ENCODE measurements around the gene SUN2. TPM values are rescaled to one million over a fixed set of nuclear protein-coding genes. Genes with fewer than 3 reads are reported as not detected.

SUN2 gene
- total and polyA plus RNA-seq, 9 of the 15 experiments (the other 6 are each of a cell fraction or from before 2014, with no cell fraction given): 0.11 to 42.6 (median 16.7) TPM

DNA sequence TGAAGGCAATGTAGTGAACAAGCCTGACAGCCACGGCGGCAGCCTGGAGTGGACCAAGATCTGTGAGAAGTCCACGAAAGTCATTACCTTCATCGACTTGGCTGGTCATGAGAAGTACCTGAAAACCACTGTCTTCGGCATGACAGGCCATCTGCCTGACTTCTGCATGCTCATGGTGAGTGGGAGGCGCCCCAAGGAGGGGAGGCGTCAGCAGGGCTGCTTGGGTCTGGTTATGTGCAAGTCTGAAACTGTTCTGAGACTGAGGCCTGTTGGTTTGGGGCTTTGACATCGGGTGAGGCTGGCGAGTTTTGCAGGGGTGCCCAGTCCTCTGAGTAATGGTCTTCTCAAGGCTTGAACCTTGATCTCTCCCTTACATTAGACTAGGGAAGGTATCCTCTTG is 39.0 kb downstream of the SUN2 start:
- ChIA-PET POLR2A (interaction anchor here (1.0 to 1.3 kb wide), 3 partner anchors 8 to 11 kb away, joined by 3 to 9 read pairs (median 7); partner anchors contain the start of gene GTPBP1), CTCF (ENCODE audit: low intra/inter-chr PET ratio) (no interaction called here)
- no peak overlapping the region; the same call in 2 of the 3 replicates for H3K27ac ChIP-seq (ENCODE audit: extremely low read depth, low read depth, low read length)
- TF ChIP-seq, protein P1, sequence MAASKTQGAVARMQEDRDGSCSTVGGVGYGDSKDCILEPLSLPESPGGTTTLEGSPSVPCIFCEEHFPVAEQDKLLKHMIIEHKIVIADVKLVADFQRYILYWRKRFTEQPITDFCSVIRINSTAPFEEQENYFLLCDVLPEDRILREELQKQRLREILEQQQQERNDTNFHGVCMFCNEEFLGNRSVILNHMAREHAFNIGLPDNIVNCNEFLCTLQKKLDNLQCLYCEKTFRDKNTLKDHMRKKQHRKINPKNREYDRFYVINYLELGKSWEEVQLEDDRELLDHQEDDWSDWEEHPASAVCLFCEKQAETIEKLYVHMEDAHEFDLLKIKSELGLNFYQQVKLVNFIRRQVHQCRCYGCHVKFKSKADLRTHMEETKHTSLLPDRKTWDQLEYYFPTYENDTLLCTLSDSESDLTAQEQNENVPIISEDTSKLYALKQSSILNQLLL (CRISPR knock-in tag; IDR thresholded peaks at IDR 0.05; ENCODE audit: borderline replicate concordance): no peak
- no peak for TF ChIP-seq NRF1 (conservative IDR thresholded peaks at IDR 0.05 in 1 of 2, IDR thresholded peaks at IDR 0.05 in 1 of 2)
- TF ChIP-seq, protein P2, sequence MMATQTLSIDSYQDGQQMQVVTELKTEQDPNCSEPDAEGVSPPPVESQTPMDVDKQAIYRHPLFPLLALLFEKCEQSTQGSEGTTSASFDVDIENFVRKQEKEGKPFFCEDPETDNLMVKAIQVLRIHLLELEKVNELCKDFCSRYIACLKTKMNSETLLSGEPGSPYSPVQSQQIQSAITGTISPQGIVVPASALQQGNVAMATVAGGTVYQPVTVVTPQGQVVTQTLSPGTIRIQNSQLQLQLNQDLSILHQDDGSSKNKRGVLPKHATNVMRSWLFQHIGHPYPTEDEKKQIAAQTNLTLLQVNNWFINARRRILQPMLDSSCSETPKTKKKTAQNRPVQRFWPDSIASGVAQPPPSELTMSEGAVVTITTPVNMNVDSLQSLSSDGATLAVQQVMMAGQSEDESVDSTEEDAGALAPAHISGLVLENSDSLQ (IDR thresholded peaks at IDR 0.05): no peak; the same call in 1 of the 2 replicates
- no peak for TF ChIP-seq TAF1 (IDR thresholded peaks at IDR 0.05; ENCODE audit: control insufficient read depth, extremely low read depth, insufficient read depth, low read length, severe bottlenecking)
- TF ChIP-seq NFE2 (IDR thresholded peaks at IDR 0.05; ENCODE audit: low read depth): peak; percentile 30; the same call in 1 of the 2 replicates
- no peak for TF ChIP-seq SMC3 (conservative IDR thresholded peaks at IDR 0.05; ENCODE audit: insufficient read depth, low read depth, low read length)
- TF ChIP-seq, protein P3, sequence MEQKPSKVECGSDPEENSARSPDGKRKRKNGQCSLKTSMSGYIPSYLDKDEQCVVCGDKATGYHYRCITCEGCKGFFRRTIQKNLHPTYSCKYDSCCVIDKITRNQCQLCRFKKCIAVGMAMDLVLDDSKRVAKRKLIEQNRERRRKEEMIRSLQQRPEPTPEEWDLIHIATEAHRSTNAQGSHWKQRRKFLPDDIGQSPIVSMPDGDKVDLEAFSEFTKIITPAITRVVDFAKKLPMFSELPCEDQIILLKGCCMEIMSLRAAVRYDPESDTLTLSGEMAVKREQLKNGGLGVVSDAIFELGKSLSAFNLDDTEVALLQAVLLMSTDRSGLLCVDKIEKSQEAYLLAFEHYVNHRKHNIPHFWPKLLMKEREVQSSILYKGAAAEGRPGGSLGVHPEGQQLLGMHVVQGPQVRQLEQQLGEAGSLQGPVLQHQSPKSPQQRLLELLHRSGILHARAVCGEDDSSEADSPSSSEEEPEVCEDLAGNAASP (IDR thresholded peaks at IDR 0.05): no peak
- no peak for TF ChIP-seq TCF3 (CRISPR knock-in tag; IDR thresholded peaks at IDR 0.05)
- H3K36me3 ChIP-seq (ENCODE audit: control insufficient read depth, insufficient read depth, low read length): peaks cover 61% of the 10 kb centered on the region; the same call in 2 of the 3 replicates
- no peak overlapping the region for H3K4me2 ChIP-seq (ENCODE audit: insufficient read depth, low read length)
- FAIRE-seq (no peak), DNase-seq (ENCODE audit: extremely low read depth in 1 of 4, low spot score in 3 of 4) (peak in 1 of 4 experiments; percentile 44), ATAC-seq (peak; percentile 49)
- intact Hi-C loops (cut with micrococcal nuclease) (no loop called here), in situ Hi-C loops (cut with MboI) (no loop called here)
- peaks cover 35 to 46% of the 10 kb centered on the region in 2 experiments; a peak in 4 of 5 replicates for H3K4me1 ChIP-seq (replicated peaks in 1 of 2; ENCODE audit: control insufficient read depth in 2 of 2, insufficient read depth in 2 of 2, low read length in 2 of 2)
- no peaks in the 10 kb centered on the region for H3K27me3 ChIP-seq (ENCODE audit: control insufficient read depth in 2 of 2, insufficient read depth in 2 of 2, low read length in 2 of 2)
- H3K9me1 ChIP-seq (ENCODE audit: control insufficient read depth, insufficient read depth, low read length): peaks cover 3% of the 10 kb centered on the region
- peaks cover 47% of the 10 kb centered on the region for H4K20me1 ChIP-seq (replicated peaks; ENCODE audit: control insufficient read depth, insufficient read depth, low read length)
- H3K9ac ChIP-seq (ENCODE audit: insufficient read depth in 1 of 2, low read depth in 2 of 2, low read length in 2 of 2): peak overlapping the region in 1 of 2 experiments; percentile 74; a peak in 2 of 4 replicates
- 66% methylated on average over 7 of the region's 9 CpGs for WGBS (ENCODE audit: insufficient coverage, low coverage, missing lambda C conversion rate)
- BruUV-seq (replicated peaks): no TSS peak
- H3K4me3 ChIP-seq: no peak overlapping the region
- no peaks in the 10 kb centered on the region for H3K9me3 ChIP-seq (replicated peaks; ENCODE audit: control insufficient read depth, insufficient read depth, low read depth, low read length)
- peaks cover 48% of the 10 kb centered on the region for H3K79me2 ChIP-seq (ENCODE audit: control insufficient read depth, insufficient read depth, low read length)
- H2AFZ ChIP-seq (ENCODE audit: low read depth, low read length): no peak overlapping the region
